ENCODE results near the gene LBHD1. TPM values are rescaled to one million over a fixed set of nuclear protein-coding genes. Genes with fewer than 3 reads are reported as not detected.
"Not testable (repeated sequence)": the region's sequence is repeated elsewhere in the genome, so short reads cannot be mapped to it uniquely, and the experiment has no call there.

LBHD1 gene
- total RNA-seq, 1 donor from 2014 or later, result 4.5 TPM

DNA sequence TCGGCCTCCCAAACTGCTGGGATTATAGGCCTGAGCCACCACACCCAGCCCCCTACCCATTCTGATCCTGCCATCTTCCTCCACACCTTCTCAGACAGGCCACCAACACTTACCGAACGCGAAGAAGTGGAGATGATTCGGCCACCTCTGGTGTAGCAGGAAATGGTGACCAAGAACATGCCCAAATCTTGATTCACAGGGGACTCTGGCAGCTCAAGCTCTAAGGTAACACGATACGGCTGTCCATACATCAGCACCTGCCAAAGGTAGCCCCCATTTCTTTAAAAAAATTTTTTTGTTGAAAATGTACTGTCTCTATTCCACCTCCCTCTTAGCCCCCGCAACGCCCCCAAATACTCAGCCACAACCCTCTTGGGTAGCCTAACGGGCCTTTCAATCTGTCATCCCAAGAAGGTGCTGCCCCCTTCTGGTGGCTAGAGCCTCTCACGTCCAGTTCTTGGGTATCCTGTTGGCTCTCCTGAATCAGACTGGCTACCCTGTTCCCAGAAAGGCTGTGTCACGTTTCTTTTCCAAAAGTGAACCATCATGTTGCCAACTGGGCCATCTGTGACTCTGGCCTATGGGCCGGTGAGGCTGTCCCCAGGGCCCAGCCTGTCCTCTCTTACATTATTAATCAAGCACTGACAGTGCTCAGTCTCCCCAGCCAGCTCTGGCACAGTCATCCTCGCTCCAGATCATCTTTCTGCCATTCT lies 22.5 kb upstream of the LBHD1 start:
- peak; percentile 94 for DNase-seq (ENCODE audit: low read depth)

DNA sequence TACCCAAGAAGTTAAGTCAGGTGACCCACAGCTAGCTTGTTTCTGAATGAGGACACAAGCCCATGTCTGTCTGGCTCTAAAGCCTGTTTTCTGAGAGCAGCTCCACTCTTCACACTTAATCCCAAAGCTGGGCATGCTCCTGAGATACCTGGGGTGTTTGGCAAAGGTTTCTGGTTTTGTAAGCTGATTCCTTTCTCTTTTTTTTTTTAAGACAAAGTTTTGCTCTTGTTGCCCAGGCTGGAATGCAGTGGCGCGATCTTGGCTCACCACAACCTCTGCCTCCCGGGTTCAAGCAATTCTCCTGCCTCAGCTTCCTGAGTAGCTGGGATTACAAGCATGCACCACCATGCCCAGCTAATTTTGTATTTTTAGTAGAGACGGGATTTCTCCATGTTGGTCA lies 21.6 kb upstream of the LBHD1 start:
- not testable (repeated sequence) for DNase-seq (ENCODE audit: low read depth)

DNA sequence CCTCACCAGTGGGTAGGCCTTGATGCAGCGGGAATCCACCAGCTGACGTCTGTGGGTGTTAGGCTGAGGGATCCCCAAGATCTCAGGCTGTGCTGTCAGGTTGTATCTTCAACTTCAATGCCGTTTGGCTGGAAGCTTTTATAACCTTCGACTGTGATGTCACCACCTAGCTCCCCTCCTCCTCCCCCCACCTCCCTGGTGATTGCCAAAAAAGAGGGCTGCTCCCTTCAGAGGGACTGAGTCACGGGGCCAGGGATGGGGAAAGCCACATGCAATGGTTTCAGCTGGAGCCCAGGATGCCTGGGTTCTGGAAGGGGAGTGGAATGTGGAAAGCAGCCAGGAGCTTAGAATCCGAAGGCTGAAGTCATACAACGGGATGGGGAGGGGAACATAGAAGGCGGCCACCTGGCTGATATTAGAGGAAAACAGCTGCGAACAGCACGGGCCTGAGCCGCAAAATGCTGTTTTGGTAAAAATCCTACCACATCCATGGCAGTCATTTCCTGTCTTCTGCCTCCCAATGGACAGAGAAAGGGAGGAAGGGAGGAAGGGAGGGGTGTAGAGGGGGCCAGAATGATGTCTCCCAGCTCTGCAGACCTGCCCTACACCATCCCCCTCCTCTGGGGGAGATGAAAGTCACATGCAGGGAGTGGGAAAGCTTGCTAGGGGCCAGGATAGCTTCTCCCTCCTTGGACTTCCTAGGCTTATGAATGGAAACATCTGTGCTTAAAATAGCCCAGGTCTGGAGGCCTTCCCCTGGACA lies 17.5 kb upstream of the LBHD1 start, which contains the start of gene LRRN4CL:
TSS of gene LRRN4CL (minus strand) at position 110 of the 763 bp plus-strand sequence. CDS start 1,022 bp downstream, outside the sequence.
- peak; percentile 100 for DNase-seq (ENCODE audit: low read depth)

DNA sequence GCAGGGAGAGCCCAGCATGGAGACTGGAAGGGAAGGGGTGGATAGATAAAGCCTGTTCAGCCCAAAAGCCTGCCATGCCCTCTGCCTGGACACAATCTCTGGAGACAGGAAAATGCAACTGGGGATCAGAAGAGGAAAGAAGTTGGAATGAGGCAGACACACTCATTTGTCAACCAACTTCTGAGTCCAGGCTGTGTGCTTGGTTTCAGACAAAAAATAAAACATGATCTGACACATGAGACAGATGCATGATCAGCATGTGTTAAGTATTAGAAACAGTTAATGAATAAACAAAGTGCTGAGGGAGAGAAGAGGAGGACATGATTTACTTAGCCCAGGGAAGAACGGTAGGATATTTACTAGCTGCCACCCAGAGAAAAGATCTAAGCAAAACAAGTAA lies 16.4 kb upstream of the LBHD1 start:
- DNase-seq (ENCODE audit: low read depth), result peak; percentile 43

DNA sequence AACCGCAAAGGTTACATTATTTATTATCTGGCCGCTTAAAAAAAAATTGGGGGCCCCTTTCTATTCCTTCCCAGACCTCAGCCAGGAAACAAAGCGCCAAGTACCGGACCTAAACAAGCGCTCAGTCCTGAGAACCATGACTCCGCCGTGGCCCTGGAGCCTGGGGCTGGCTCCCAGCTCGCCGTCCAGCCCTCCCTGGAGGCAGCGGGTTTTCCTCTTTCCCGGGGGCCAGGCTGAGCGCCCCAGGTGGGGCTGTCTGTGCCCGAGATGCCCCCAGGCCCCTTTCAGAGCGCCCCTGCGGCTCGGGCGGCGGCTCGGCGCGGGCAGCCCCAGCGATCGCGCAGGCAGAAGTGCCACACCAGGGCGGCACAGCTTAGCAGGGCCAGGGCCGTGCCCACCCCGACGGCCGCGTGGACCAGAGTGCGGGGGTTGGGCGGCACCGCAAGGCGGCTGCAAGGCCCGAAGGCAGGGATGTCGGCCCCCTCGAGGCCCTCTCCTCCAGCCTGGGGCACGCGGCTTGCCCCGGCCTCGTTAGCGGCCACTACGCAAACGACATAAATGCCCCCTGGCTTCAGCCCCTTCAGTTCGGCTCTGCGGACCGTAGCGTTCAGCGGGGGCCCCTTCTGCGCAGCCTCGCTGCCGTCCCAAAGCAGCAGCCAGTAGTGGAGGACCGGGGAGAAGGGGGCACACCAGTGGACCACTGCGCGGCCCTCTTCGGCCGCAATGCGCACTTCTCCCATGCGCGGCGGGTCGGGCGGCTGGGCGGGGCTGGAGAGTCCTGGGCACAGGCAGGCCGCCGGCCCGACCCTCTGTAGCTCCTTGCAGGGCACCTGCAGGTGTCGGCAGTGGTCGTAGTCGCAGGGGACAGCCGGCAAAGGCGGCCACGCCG lies 15.7 kb upstream of the LBHD1 start:
- DNase-seq (ENCODE audit: low read depth), result no peak

DNA sequence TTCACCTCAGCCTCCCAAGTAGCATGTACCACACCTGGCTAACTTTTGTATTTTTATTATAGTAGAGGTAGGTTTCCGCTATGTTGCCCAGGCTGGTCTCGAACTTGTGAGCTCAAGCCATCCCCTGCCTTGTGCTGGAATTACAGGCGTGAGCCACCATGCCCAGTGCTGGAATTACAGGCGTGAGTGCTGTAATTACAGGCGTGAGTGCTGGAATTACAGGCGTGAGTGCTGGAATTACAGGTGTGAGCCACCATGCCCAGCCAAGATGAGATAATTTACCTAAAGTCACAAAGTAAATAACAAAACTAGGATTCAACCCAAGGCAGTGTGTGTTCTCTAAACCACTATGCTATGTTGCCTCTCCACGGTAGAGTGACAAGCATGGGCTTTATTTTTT lies 10.5 kb upstream of the LBHD1 start:
- no peak for DNase-seq (ENCODE audit: low read depth)

DNA sequence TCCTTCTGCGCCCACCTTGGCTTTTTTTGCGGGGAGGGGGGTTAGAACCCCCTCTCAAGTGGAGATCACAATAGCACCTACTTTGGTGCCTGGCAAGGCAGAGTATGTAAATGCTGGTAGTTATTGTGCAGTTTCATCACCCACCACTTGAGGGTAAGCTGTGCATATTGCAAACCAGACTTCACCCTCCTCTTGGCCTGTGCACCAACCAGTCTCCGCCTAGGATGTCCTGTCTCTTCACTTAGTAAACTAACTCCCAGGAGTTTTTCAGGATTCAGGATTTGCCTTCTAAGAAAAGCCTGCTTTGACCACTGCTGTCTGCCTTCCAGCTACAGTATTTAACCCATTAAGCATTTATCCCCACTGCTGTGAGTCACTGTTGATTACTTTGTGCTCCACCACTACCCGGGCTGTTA lies 8.8 kb upstream of the LBHD1 start:
- peak; percentile 82 for DNase-seq (ENCODE audit: low read depth)

DNA sequence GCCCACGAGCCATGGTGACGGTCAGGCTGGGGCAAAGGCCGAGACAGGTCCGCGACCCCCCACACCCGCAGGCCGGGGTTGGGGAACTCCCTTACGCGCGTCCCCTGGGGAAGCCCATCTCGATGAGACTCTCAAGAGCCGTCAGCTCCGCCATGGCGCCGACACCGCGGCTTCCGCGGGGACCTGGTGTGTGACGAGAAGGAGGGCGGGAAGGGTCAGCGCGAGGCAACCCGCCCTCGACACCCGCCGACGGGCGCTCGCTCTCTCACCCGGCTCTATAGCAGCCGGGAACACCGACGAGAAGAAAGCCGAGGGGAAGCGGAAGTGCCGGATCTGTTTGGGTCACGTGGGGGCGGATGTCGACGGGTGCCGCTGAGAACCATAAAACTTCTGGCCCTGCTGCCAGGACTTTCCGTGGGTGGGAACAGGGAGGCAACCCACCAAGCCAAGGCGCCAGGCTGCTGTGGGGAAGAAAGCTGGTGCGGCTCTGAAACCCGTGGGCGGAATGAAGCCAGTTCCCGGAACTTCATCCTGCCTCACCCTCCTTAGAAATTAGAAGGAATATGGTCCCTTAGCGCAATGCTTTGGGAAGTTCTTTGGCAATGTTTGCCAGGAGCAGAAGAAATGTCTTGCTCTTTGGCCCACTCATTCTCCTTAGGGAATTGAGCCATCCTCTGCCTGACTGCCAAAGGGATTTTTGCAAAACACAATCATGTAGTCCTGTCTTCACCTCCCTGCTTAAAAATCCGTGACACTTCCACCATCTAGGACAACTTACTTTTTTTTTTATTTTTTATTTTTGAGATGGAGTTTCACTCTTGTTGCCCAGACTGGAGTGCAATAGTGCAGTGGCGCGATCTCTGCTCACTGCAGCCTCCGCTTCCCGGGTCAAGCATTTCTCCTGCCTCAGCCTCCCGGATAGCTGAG lies 7.0 kb upstream of the LBHD1 start, which contains the start of gene UBXN1:
TSS of gene UBXN1 (minus strand) at position 304 of the 927 bp plus-strand sequence. CDS start at position 154, 150 bp downstream.
- DNase-seq (ENCODE audit: low read depth), result peak; percentile 92

DNA sequence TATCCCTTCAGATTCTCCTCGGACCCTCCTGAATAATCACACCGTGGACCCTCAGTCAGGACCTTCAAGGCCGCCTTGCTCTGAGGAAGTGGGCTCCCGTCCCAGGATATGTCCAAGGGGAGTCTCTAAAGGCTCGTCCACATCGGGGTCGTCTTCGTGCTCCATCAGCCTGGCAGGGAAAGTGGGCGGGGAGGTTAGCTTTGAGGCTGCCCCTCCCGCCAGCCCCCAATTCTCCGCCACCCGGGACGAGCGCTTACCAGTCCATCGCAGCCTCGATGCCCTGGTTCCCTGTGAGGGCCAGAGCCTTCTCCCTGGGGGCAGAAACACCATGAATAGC lies 6.3 kb upstream of the LBHD1 start:
- no peak for DNase-seq (ENCODE audit: low read depth)

DNA sequence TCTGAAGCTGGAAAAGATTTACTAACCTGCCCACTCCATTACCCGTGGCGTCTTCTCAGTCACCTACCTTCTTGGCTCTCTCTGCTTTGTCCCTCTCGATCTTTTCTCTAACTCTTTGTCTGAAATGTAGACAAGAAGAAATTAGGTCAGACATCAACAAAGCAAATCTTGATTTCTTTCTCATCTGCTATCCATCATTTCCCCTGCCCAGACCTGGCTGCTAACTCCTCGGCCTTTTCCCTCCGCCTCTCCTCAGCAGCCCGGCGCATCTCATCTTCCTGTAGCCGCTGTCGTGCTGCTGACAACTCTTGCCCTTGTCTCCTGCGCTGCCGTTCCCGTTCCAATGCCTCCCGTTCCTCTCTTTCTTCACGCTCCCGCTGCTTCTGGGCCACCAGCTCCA lies 5.6 kb upstream of the LBHD1 start:
- DNase-seq (ENCODE audit: low read depth), result no peak

DNA sequence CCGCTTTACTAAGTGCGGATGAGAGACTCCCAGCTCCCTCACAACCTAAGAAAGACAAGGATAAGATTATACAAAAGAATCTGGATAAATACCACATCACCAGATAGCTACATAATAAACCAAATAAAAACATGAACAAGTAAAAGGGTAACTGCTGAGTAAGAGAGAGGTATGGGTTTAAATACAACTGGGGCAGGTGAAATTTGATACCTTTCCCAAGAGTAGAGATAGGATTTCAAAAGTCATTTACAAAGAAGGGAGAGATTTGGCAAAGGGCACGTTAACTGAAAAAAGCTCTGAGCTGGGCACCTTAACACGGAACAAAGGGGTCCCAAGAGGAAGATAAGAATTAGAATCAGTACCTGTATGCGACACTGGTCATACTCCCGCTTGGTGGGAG lies 5.1 kb upstream of the LBHD1 start:
- DNase-seq (ENCODE audit: low read depth), result no peak

DNA sequence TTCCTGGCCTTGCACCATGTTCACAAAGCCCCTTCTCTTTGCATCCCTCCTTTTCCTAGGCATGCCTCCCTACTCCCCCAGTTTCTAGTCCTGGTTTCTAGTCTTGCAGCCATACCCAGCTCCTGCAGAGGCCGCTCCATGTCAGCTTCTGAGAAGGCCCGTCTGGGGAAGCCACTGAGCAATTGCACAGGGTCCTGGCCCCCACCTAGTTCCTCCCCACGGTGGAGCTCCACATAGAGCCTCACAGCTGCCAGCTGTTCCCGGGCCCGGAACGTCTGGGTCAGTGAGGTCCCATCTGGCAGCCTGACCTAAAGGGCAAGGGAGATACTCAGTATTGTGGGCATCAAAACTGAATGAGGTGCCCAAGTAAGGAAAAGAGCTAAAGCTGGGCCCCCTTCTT lies 4.6 kb upstream of the LBHD1 start:
- DNase-seq (ENCODE audit: low read depth), result no peak

DNA sequence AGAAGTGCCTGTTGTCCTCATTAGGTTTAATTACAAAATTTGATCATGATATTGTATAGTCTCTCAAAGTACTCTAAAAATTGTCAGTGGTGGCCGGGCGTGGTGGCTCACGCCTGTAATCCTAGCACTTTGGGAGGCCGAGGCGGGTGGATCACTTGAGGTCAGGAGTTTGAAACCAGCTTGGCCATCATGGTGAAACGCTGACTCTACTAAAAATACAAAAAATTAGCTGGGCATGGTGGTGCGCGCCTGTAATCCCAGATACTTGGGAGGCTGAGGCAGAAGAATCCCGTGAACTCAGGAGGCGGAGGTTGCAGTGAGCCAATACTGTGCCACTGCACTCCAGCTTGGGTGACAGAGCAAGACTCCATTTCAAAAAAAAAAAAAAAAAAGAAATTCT lies 3.3 kb upstream of the LBHD1 start:
- not testable (repeated sequence) for DNase-seq (ENCODE audit: low read depth)

DNA sequence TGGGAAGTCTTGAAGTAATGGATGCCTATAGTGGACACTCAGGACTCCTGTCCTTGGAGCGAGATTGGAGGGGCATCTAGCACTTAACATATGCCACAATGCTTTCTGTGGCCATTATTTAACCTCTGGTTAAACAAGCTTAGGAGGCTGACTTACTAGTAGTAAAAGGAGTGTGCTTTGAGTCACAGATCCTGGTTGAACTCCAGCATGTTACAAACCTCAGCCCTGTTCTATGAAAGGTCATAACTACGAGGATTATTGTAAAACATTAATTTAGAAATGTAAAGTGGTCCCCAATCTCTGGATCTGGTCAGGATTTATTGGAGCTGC lies 1.1 kb upstream of the LBHD1 start:
- DNase-seq (ENCODE audit: low read depth), result no peak

DNA sequence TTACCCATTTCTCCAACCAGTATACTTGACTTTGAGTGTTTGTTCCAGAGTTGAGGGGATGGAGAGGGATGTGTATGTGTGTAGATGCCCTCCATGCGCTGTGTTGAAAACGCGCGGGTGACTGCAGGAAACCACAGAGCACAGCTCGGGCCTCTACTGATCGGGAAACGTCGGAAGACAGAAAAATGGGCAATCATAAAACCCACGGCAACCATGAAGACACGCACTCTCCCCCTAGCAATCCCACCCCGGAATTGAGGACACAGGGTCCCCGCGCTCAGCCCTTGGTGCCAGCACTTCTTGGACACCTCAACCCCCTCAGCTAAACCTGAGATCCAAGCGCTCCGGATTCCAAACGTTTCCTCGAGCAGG lies 845 bp downstream of the LBHD1 start:
- no peak for DNase-seq (ENCODE audit: low read depth)

DNA sequence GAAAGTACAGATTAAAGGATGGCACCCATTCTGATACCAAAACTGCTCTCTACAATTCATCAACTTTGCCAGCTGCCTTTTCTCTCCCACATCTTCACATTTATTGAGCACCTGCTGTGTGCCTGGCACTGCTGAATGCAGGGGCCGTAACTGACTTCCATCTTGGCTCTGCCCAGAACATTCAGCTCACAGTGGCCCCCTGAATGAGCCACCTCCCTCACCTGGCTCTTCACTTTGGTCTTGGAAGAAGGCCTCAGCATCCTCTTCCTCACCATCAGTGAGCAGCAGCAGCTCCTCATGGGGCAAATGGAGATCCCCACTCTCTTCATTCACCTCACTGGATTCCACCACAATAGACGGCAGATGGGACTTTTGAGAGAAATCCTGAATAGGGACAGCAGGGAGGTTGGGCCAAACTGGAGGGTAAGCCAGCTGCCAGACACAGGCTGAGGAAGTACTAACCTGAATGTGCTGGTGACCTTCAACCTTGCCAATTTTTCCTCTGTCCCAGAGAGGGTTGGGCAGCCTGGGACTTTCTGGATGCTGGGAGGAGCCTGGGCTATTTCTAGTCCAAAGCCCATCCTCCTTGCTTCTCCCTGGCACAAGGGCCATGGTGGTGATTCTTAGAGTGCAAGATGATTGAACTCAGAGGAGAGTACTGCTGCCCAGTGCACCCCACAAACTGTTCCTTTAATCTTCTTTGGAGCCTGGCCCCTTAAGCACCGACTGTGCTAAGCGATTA lies 2.5 kb downstream of the LBHD1 start:
- no peak for DNase-seq (ENCODE audit: low read depth)

DNA sequence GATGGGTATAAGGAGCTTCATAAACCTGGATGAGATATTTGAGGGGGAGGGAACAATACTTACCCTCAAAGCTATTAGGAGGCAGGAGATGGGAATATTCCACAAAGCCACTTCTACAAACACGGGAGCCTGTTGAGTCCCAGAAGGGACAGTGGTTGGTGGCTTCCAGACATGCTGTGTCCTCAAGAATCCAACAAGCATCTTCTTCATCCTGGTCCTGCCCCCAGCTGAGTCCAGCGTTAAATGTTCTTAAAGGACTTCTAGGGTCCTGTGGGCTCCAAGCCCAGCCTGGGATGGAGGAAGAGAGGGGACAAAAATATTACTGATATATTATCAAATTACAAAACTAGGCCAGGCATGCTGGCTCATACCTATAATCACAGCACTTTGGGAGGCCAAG lies 4.6 kb downstream of the LBHD1 start:
- DNase-seq (ENCODE audit: low read depth), result no peak

DNA sequence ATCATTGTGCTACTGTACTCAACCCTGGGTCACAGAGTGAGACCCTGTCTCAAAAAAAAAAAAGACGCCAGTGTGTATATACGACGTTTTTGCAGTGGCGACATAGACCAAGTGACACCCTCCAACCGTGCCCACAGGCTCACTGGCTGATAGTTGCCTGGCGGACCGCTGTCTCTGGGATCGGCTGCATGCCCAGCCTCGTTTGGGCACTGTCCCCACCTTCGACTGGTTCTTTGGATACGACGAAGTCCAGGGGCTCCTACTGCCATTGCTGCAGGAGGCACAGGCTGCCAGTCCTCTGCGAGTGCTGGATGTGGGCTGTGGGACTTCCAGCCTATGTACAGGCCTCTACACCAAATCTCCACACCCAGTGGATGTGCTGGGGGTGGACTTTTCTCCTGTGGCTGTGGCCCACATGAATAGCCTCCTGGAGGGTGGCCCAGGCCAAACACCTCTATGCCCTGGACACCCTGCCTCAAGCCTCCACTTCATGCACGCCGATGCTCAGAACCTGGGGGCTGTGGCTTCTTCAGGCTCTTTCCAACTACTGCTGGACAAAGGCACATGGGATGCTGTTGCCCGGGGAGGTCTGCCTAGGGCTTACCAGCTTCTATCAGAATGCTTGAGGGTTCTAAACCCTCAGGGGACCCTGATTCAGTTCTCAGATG lies 5.7 kb downstream of the LBHD1 start:
- DNase-seq (ENCODE audit: low read depth), result no peak

DNA sequence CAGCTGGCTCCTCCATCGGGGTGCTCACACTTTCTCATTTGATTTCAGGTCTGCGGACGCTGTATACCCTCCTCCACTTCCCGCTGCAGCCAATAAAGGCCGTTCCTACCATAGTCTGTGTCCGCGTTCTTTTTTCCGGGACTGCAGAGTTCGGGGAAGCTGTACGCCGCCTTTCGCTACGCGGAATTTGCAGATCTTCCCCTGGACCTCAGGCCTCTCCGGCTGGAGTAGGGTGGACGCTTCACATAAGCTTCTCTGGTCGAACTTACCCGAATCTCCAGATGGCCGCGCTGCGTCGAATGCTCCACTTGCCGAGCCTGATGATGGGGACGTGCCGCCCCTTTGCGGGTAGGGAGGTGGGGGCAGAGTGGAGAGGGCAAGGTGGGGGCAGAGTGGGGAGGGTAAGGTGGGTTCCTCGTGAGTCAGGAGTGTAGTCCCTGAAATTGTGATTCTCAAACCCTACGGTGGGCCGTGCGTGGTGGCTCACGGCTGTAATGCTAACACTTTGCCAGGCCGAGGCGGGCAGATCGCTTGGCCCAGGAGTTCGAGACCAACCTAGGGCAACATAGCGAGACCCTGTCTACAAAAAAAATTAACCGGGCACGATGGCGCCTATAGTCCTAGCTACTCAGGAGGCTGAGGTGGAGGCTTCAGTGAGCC lies 6.3 kb downstream of the LBHD1 start:
- DNase-seq (ENCODE audit: low read depth), result peak; percentile 70

All from myocyte (in vitro differentiated cells).